Body of pancreas (tissue), 4 donors: ENCODE measurements around the gene PPM1H.

Experiments
- CTCF ChIP-seq, 7 experiments: fragments of 450-650 bp in 4 of 7; fragments of 200-600 bp in 3 of 7; sonication (generic) in 3 of 7; IDR thresholded peaks; one replicate each; pipeline ENCODE4 v1.5.1; 2016 to 2019; ENCODE audit warnings: antibody characterized with exemption in 7 of 7
- POLR2A ChIP-seq, 3 donors: fragments of 450-650 bp; IDR thresholded peaks; one replicate each; pipeline ENCODE4 v1.6.1; 2016; ENCODE audit warnings: antibody characterized with exemption in 3 of 3, mild to moderate bottlenecking in 2 of 3

- TF ChIP-seq CTCF (IDR thresholded peaks at IDR 0.05) (no peak), POLR2A (IDR thresholded peaks at IDR 0.05) (no peak)
Observed at GRCh38 chr12:62737188-62737587, 197.8 kb downstream of the PPM1H start.
